NCI-H2227 treated with DMSO at 0.1 percent for 48 hours (cell line): ENCODE data around the gene ARL6IP5.

Source experiments
- DNase-seq: peaks from one replicate; lab custom pipeline; 2025; lab: John Stamatoyannopoulos, UW

Gene ARL6IP5, protein sequence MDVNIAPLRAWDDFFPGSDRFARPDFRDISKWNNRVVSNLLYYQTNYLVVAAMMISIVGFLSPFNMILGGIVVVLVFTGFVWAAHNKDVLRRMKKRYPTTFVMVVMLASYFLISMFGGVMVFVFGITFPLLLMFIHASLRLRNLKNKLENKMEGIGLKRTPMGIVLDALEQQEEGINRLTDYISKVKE

DNA sequence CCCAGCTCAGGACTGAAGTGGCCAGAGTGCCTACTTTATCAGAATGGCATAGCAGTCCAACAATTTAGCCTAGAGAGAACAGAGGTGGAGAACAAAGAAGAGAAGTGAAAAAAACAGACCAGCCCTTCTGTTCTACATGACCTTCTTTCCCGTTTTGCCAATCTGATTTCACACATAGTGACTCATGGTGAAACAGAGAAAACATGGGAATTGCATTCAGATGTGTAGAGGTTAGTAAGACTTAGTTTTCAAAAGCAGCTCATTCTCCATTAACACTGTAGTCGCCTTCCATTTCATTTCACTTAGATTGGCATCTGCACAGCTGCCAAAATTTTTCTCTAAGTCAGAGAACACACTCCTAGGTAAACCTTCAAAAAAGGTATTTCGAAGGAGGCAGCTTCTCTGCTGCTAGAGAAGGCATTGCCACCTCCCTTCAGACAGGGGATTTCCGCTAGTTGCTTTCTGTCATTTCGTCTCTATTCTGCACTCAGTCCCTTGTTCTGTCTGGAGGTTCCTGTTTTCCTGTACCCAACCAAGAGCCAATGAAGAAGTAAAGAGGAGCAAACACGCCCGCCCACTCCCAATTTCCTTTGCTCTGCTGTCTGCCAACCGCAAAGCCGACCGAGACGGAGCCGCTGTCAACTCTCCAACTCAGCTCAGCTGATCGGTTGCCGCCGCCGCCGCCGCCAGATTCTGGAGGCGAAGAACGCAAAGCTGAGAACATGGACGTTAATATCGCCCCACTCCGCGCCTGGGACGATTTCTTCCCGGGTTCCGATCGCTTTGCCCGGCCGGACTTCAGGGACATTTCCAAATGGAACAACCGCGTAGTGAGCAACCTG lies at the start of gene ARL6IP5:
Gene ARL6IP5, plus strand, starts transcription at position 612 of the 842 bp plus-strand sequence. Its CDS starts 111 bp downstream, at position 723.
- DNase-seq, result peak; percentile 68

DNA sequence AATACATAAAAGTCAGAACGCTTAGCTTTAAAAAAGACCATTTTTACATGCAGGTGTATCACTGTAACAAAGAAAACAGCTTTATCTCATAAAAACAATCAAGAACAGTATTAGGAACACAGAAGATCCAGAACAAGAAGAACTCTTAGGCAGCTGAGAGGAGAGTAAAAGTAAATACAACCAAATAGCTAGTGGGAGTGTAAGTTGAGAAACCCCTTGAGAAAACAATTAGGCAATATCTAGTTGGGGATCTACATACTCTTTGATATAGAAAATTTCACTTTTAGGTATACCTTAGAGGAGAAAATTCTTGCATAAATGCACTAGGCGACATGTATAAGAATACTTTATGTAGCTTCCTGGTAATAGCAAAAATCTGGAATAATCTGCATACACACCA lies 40.1 kb upstream of the ARL6IP5 start:
- DNase-seq, result no peak

DNA sequence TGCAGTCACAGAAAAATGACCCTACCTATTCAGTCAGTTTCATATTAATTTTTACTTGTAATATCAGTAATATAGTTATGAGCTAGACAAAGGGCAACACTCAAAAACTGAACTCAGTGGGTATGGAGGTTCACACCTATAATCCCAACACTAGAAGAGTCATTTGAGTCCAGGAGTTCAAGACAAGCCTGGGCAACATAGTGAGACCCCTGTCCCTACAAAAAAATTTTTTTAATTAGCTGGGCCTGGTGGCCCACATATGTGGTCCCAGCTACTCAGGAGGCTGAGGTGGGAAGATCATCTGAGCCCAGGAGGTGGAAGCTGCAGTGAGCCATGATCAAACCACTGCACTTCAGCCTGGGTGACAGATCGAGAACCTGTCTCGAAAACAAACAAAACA lies 35.7 kb upstream of the ARL6IP5 start:
- DNase-seq, result no peak

DNA sequence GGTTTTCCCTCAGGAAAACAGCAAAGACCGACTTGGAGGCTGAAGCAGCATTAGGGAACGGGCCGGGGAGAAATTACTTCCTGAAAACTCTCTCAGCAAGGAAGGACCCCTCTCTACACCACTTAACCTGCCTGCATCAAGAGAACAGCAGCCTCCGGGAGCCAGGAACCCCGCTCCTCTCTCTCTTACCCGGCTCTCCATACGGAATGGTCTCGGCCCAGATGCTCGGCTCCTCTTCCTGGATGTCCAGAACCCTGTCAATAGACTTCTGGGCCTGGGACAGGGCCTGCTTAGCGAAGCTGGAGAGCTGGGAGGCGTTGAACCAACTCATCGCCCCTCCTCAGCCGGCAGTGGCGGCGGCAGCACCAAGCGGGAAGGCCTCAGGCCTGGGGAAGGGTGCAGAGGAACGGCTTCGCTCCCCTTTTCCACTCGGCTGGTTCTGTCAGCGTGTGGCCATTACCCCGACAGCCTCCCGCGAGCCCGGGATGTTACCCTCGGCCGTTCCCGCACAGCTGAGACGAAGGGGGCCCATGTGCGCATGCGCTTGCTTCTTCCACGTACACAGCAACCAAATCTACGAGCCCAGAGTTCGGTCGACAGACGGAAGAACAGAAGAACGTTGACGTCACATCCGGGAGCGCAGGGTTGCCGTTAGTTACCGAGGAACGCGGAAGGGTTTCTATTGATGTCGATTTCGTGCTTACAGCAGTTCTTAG lies 32.8 kb upstream of the ARL6IP5 start, which contains the start of gene TMF1:
Gene TMF1, minus strand, starts transcription at position 578 of the 716 bp plus-strand sequence. Its CDS starts 247 bp downstream, at position 331.
- no peak for DNase-seq

DNA sequence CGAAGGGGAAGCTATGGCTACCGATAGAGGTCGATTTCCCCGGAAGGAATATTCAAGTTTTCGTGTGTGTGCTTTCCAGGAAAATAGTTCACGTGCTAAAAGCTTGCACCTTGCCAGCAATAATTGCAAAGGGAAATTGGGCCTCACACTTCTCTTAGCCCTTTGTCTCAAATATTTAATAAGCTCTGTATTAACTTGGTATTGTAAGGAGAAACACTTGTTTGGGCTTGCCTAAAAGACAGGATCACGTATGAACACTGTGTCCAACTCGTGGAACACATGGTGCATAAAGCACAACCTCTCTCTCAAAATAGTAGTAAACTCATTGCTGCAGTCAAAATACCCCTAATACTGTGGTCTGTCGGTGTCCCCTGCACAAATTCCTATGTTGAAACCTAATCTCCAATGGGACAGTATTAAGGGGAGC lies 32.3 kb upstream of the ARL6IP5 start:
- no peak for DNase-seq

DNA sequence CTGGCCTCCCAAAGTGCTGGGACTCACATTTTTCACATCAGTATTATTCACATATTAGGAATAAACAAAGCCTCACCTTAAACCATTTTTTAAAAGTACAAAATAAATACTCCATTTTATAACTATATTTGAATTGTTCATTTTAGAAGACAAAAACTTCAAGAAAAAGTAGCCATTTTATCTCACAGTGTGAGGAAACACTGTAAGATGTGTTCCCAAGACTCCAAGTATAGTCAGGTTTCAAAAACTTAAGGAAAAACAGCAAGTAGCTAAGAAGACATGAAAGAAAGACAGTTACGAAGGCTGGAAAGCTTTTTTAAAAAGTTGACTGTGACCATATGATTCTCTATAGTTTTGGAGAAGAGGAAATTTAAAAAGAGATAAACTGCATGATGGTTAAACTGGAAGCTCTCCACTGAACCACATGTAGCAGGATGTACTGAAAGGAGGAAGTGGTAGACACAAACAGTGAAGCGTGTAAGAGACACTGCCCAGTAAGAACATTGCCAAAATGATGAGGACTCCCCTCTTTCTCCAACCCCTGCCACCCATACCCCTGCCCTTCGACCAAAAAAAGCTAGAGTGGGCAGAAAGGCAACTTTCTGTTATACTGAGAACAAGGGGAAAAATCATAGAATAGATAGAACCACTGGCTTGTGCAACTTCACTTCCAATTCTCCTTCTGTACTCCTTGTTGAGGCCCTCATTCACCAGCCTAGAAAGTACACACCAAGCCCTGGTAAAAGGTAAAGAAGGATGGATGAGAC lies 26.4 kb upstream of the ARL6IP5 start:
- DNase-seq, result no peak

DNA sequence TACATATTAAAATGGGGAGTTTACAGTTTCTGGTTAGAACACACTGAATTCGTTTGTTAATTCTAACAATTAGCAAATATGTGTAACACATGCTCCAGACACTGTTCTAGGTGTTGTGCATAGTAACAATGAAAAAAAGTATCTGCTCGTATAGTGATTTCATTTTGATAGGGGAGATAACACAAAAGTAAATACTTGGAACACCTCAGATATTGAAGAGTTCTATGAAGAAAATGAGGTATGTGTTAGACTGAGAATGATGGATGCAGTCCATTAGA lies 25.9 kb upstream of the ARL6IP5 start:
- DNase-seq, result no peak

DNA sequence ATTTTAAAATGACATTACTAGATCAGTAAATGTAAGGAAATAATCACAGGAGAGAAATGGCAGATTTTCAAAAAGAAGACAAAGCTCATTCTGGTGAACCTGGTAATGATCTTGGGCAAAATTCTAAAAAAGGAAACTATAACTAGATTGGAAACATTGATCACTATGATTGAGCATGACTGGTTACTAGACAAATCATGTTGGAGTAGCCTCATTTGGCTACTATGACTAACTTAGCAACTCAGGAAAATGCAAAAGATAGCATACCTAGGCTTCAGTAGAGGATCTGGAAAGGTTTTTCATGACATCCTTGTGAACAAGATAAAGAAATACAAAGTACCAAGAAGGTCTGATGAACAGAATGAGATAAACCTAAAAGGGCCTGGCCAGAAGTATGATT lies 25.0 kb upstream of the ARL6IP5 start:
- no peak for DNase-seq

DNA sequence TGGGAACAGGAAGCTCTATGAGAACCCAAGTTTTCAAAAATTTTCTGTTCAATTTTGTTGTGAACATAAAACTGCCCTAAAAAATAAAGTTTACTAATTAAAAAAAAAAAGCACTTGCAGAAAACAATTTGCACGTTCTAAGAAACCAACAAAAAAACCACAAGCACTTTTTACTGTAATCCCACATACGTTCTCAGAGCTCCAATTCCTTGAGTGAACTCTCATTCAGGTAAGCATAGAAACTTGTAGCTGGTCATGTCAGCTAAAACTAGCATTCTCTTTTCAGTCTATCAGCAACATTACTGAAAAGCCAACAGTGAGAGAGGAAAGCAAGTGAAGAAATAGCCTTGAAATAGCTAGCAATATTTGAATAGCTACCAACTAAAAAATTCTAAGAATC lies 21.1 kb upstream of the ARL6IP5 start:
- DNase-seq, result no peak

DNA sequence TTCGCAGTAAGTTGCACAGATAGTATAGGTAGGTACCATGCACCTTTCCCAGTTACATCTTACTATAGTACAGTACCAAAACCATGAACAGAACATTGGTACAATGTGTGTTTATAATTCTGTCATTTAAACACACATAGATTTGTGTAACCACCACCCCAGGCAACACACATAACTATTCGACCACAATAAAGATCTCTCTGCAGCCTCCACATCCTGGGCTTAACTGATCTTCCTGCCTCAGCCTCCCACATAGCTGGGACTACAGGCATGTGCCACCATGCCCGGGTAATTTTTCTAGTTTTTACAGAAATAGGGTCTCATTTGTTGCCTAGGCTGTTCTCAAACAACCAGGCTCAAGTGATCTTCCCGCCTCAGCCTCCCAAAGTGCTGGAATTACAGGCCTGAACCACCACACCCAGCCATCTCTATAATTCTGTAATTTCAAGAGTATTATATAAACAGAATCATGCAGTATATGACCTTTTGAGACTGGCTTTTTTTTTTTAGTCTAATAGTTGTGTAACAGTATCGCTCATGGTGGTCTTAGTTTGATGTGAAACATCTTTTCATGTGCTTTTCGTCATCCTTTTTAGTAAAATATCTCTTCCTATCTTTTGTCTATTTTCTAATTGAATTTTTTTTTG lies 19.3 kb upstream of the ARL6IP5 start:
- no peak for DNase-seq

DNA sequence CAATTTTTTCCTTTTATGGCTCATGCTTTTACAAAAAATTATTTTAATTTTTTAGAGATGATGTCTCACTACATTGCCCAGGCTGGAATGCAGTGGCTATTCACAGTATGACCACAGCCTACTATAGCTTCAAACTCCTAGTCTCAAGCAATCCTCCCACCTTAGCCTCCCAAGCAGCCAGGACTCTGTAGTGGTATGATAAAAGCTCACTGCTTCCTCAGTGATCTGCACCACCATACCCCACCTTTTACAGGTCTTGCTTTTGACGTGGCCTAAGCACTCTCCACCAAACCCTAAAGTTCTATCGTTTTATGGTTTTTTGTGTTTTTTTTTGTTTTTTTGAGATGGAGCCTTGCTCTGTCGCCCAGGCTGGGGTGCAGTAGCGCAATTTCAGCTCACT lies 18.6 kb upstream of the ARL6IP5 start:
- no peak for DNase-seq

DNA sequence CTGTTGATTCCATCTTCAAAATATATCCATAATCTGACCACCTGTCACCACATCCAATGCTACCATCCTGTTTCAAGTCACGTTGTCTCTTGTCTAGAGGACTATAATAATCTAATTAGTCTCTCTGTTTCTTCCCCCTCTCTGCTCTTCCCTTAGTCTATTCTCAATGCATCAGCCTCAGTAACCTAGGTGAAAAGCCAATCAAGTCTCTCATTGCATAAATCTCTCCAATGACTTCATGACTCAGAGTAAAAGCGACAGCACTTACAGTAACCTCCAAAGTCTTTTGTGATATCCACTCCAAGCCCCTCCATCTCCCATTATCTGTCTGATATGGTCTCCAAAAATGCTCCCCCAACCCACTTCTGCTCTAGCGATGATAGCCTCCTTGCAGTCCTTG lies 11.8 kb upstream of the ARL6IP5 start:
- DNase-seq, result no peak

DNA sequence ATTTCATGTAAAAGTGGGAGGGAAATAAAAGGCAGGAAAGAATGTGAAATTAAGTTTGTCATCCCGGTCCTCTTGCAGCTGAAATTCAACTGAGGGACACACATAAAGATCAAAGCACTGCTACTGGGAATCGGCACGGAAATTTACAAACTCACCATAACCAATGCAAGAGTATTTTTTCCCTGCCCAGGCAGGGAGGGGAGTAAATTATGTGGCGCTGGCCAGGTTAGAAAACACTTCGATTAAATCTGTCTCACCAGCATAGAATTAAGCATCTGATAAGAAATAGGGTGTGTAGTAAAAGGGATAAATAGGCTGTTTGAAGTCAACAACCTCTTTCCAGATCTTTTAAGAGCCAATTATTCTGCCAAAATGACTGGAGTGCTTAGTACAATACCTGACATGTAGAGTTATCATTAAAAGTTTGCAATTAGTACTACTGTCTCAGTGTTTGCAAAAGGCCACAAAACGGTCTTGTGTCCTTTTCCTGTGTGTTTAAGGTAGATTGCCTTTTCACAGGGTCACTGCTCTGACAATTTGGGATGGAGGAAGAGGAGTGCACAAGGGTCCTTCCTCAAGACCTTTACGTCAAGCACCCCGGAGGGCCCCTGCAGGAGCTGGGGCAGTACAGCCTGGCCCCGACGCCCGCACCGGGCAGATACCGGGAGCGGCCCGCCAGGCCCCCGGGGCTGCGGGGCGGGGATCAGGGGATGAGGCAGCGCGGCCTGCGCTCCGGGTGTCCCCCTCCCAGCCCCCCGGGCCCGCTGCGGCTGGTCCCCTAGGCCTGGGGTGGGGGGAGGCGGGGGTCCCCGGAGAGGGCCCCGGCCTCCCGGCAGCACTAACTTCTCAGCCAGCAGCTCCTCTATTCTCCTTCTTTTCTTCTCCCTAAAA lies 5.2 kb upstream of the ARL6IP5 start:
- DNase-seq, result peak; percentile 2

DNA sequence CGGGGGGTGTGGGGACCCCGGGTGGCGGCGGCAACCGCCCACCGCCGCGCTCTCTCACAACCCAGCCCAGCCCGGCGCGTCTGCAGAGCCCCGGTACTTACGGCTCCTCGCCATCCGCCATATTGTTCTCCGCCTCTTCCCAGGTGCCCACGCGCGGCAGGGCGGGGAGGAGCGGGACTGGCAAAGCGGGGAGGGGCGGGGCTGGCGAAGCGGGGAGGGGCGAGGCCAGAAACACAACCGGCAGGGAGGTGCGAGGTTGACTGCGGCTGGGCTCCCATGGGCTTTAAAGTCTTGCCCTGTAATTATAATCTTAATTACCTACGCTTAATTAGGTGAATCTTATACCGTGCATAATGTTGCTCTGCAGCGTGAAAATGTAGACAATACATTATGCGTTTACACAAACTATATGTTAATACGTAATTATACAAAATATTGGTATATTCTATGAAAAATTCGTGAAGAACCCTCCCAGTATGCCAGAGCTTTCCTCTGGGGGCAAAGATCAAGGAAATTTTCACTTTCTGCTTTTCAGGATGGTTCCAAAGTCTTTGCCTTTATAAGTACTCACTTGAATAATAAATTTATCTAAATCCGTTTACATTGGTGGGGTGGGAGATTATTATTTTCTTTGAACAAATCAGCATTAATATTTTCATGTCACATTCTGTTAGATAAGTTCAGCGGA lies 4.4 kb upstream of the ARL6IP5 start, which contains the start of gene UBA3:
Gene UBA3, minus strand, starts transcription at position 133 of the 688 bp plus-strand sequence. Its CDS starts 12 bp downstream, at position 121.
- DNase-seq, result peak; percentile 71

DNA sequence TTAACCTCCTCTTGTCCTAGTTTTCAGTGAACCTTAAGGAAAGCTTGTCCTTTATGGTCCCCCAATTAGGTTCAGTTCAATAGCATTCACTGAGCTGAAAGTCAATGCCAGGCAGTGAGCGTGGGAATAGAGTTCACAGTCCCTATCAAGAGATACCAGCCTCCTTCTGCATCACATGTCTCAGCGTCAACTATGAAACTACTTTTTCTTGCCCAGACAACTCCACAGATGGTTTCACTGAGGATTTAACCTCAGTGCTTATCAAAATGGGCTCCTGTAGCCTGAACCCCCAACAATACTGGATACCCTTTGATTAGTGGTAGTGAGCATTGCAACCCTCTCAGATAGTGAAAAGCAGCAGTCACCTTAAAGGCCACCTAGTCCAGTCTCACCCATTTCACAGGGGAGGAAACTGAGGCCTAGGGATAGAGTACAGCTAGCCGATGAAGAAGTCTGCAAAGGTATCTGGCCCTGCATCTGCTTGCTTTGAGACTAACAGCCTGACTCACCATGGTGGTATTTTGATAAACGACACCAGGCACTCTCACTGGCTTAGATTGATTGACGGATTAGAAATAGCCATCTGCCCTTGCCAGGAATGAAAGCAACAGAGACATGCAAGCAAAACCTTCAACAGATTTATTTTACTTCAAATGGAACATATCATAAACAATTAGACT lies 3.0 kb upstream of the ARL6IP5 start:
- DNase-seq, result no peak

DNA sequence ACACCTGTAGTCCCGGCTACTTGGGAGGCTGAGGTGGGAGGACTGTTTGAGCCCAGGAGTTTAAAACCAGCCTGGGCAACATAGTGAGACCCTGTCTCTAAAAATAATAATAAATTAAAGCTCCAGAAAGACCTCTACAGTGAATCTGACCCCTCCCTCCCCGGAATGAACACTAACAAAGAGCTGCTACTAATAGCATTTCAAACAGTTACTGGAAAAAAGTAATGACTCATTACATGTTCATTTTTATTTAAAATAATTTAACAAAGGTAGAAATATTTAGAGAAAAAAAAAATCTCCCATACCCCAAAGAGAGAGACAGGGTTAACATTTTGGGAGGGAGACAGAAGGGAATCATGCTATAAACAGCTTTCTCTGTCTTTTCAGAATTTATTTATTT lies 2.4 kb upstream of the ARL6IP5 start:
- DNase-seq, result no peak

DNA sequence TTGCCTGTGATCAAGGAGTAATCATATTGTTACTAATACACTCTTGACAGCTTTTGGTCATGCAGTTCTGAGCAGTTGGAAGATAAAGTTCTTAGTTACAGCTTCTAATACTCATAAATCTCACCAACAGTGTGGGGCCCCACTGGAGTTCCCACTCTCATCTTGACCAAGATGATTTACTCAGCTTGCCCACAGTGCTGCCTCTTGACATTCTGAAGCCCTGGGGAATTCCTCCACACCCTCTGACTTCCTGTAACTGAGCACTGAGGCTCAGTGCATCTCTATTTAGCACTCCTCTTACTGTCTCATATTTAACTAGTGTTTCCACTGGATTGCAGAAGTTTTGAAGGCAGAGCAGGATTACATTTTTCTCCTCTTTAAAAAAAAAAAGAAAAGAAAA lies 1.9 kb upstream of the ARL6IP5 start:
- no peak for DNase-seq

DNA sequence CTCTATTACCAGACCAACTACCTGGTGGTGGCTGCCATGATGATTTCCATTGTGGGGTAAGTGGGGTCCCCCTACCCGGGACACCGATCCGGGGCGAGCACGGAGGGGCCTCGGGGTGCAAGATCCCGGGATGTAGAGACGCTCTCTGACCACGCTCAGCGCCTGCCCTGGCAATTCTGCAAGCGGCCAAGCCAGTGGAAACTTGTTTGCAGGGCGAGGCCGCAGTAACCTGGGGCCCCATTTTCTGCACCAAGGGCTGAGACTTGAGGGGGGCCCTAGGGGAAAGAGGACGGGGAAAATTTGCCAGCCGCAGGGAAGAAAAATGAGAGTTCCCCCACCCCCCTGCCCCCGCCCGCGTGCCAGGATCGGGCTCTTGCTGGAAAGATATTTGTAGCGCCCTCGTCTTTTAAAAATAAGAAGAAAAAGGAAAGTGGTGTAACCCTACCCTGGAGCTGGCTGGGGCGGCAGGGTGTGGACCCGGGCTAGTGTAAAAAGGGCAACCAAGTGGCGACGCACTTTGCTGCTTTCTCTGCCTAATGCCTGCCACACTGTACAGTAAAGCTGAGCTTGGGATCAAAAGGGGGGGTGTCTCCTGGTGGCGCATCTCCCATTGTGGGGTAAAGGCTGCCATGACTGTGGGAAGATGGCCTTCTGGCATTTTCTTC lies 563 bp downstream of the ARL6IP5 start:
- no peak for DNase-seq
